Measurements from ENCODE around the gene GSTM4.

GSTM4 gene

GRCh38 chr1:109625176-109625575 is 30.7 kb upstream of the GSTM4 start:
- DNase-seq = no peak

DNA sequence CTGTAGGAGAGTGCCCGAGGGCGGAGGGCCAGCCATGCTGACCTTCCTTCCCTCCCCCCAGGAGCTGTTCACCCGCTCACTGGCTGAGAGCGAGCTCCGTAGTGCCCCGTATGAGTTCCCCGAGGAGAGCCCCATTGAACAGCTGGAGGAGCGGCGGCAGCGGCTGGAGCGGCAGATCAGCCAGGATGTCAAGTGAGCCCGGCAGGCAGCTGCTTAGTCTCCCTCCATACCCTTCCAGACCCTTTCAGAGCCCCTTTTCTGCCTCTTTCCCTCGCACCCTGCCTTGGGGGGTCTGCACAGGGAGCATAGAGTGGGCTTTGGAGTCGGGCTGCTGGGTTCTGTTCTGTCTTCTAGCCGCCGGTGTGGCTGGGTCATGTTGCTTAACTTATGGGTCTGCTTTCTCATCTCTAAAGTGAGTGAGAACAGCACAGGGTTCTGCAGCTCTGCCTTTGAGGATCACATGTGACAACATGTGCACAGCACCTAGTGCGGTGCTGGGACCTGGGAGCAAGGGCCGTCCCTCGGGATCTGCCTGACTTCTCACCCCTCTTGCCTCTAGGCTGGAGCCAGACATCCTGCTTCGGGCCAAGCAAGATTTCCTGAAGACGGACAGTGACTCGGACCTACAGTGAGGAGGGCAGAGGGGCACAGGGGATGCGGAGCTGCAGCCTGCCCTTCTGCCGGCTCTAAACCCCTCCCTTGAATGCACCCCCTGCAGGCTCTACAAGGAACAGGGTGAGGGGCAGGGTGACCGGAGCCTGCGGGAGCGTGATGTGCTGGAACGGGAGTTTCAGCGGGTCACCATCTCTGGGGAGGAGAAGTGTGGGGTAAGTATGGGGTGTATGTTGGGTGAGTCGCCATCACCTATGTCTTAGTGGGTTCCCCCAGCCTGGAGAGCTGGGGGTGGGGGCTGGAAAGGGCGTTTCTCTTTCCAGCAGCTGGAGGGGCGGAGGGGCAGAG is 30.0 kb upstream of the GSTM4 start:
- no peak for DNase-seq

DNA sequence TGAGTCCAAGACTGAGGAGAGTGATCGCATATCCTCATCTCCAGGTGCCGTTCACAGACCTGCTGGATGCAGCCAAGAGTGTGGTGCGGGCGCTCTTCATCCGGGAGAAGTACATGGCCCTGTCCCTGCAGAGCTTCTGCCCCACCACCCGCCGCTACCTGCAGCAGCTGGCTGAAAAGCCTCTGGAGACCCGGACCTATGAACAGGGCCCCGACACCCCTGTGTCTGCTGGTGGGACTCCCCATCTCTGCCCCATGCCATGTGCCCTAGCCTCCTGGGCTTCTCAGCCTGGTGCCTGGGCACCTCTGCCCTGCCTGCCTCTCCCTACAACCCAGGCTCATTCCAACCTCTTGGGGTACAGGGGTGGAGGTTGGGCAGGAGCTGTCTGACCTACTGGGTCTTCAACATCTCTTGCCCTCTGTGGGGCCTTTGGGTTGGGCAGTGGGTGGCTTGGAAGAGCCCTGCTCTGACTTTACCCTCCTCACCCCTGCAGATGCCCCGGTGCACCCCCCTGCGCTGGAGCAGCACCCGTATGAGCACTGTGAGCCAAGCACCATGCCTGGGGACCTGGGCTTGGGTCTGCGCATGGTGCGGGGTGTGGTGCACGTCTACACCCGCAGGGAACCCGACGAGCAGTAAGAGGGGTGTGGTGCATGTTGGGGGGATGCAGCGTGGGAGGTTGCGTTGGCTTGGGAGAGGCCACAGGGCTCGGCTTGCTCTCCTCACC is 29.1 kb upstream of the GSTM4 start:
- DNase-seq = no peak

GRCh38 chr1:109627692-109628399 is 28.1 kb upstream of the GSTM4 start:
- peak; percentile 49 for DNase-seq

- DNase-seq = peak; percentile 57
Measured at GRCh38 chr1:109628540-109629321, 27.2 kb upstream of the GSTM4 start.

GRCh38 chr1:109629372-109630030 is 26.4 kb upstream of the GSTM4 start:
- no peak for DNase-seq

DNA sequence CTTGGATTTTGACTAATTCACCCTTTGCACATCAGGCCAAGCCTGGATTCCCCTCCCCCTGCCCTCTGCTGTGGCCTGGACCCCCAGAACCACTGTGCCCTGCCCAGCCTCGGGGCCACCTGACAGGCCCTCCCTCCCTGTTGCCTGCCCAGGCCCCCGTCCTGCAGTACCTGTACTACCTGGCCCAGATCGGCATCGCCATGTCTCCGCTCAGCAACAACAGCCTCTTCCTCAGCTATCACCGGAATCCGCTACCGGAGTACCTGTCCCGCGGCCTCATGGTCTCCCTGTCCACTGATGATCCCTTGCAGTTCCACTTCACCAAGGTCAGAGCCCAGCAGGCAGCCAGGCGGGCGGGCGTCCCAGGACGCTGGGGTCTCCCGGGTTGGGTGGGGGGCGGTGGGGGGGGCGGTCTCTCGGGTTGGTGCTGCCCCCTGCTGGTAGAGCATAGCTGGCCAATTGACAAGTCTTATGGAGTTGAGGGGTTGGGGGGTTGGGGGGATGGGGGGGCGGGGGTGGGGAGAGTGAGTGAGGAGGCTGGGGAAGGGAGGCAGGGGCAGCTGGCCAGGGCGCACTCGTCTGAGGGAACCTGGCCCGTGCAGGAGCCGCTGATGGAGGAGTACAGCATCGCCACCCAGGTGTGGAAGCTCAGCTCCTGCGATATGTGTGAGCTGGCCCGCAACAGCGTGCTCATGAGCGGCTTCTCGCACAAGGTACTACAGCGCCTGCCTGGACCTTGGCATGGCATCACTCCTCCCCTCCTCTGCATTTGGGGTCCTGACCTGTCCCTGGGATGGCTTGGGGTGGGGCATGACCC is 25.6 kb upstream of the GSTM4 start:
- peak; percentile 65 for DNase-seq

DNA sequence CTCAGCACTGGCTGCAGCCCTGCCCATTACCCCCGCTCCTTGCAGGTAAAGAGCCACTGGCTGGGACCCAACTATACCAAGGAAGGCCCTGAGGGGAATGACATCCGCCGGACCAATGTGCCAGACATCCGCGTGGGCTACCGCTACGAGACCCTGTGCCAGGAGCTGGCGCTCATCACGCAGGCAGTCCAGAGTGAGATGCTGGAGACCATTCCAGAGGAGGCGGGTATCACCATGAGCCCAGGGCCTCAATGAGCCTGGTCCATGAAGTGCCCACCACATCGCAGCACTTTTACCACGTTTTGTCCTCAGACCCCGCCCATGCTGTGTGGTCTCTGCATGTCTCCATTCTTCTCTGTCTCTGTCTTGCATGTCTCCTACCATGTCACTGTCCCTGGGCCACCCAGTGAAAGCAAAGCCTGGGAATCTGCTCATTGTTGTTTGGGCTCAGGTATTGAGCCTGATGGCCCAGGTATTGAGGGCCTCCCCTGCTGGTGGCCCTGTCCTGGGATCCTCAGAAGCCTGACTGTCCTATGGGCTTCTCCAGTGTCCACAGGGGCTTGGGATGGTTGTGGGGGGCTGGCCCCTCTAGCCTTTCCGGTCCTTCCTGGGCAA is 24.9 kb upstream of the GSTM4 start:
- peak; percentile 42 for DNase-seq

DNA sequence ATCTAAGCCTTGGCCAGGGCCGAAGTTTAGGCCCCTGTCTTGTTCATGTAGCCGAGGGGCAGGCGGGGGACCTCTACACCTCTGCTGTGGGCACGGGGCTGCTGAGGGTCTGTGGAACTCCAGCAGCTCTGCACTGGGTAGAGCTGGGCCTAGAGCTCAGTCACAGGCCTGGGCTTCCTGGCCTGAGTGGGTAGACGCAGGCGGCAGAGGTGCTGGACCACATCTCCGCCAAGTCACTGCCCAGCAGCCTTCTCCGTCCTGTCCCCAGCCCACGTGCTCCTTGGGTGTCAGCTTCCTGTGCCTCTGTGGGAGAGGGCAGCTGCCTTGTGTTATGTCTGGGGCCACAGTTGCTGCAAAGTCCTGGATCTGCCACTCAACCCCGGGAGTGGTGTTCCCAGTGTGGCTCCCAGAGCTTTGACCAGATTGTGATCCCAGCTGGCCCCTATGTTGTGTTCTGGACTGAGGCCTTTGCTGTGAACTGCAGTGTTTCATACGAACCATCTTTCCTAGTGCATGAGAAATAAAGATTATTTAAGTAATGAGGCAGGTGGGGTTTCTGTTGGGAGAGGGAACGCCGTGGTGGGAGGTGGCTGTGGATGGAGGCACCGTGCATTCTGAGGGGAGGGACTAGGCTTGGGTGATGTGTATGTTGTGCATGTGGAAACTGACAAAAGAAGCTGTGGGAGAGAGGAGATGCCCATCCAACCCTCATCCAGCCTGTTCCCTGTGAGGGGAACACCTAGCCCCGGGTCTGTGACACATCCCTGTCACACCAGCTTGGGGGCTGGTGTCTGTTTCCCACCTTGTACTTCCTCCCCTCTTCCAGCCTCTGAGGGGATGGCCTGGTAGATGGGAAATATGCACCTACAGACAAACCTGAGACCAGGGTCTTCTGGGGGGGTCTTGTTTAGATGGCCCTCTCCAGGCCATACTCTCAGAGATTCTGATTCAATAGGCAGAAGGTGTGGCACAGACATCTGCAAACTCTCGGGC is 24.1 kb upstream of the GSTM4 start:
- DNase-seq = peak; percentile 42

- peak; percentile 88 for DNase-seq
Measured at GRCh38 chr1:109632671-109633346, 23.1 kb upstream of the GSTM4 start.

- peak; percentile 35 for DNase-seq
Measured at GRCh38 chr1:109634292-109634691, 21.6 kb upstream of the GSTM4 start.

GRCh38 chr1:109634771-109635750 is 20.8 kb upstream of the GSTM4 start:
- peak; percentile 35 for DNase-seq

DNA sequence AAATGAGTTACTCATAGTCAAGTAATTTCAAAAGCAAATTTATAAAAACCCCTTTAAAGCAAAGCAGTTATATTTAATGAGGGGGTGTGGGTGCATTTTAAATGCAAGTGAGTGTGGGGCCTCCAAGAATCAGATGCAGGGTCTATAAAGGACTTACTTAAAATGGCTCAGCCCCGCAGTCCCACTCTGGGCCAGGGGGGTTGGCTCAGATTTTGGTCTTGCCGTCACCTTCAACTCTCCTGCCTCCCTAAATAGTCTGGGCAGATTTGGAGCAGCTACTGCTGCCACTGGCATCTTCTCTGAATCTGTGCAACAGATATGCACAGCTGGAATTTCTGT is 20.1 kb upstream of the GSTM4 start:
- no peak for DNase-seq

GRCh38 chr1:109636201-109636952 is 19.5 kb upstream of the GSTM4 start:
- DNase-seq = peak; percentile 71

- DNase-seq = peak; percentile 22
Measured at GRCh38 chr1:109637446-109637845, 18.5 kb upstream of the GSTM4 start.

DNA sequence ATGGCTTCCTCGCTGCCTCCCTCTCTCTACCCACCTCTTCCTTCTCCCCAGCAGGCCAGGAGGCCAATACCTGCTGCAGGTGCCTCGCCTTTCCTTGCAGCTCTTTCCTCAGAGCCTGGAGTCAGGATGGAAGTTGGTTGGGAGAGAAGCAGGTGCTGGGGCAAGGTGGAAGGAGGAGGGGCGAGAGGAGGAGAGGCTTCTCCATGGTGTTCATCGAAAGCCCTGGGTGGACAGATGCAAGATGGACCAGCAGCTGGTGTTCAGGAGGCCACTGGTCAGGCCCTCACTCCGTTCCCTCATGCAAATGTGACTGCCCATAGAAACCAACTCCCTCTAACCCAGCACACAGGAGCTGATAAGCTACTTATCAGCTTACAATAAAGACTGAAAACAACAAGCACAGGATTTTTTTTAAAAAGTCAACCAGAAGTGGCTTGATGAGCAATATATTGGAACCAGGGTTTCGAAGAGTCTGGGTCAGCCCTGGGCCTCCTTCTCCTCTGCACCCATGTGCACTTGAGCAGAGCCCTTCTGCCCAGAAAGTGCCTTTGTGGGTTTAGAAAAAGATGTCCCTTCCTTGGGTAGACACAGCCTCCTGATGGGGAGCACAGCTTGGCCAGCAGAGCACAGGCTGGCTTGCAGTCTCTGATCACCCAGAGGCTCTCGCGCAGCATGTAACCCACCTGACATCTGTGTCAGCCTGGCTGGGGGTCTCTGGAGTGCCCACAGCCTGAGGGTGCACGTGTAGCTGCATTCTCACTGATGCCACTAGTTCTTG is 16.6 kb upstream of the GSTM4 start:
- DNase-seq = peak; percentile 45
